Mucosa of descending colon (tissue), 3 donors: ENCODE measurements around the gene TCERG1L. TPM values are rescaled to one million over a fixed set of nuclear protein-coding genes. Genes with fewer than 3 reads are reported as not detected.

Experiments
- ATAC-seq: fragments of 200-7000 bp; cut with Tn5 transposase; one replicate; pipeline ENCODE4 v1.9.1; 2020; ENCODE audit warnings: mild to moderate bottlenecking, moderate library complexity
- DNase-seq, 3 donors: peaks; one replicate each; pipeline ENCODE4 v3.0.0-alpha.2; 2020
- H3K36me3 ChIP-seq: fragments of 200-600 bp; one replicate; pipeline ENCODE4 v1.8.0; 2021; ENCODE audit warnings: low read depth, mild to moderate bottlenecking
- H3K4me1 ChIP-seq: fragments of 200-600 bp; one replicate; pipeline ENCODE4 v1.8.0; 2021; ENCODE audit warnings: low read depth, mild to moderate bottlenecking
- H3K4me3 ChIP-seq: fragments of 200-600 bp; one replicate; pipeline ENCODE4 v1.8.0; 2021; ENCODE audit warnings: mild to moderate bottlenecking
- H3K9me3 ChIP-seq: fragments of 200-600 bp; one replicate; pipeline ENCODE4 v1.8.0; 2021; ENCODE audit warnings: mild to moderate bottlenecking
- intact Hi-C, 2 donors: fragments of 100-400 bp; cut with DNase I in 1 of 2; cut with micrococcal nuclease in 1 of 2; formaldehyde crosslinking; loops; one replicate each; pipeline versions ENCODE4 v1.11.0 to v1.11.1; 2022; cut with DNase I, micrococcal nuclease
- total RNA-seq, 3 donors: library from RNA; stranded (reverse); fragmentation: NEBNext Ultra II Directional in 2 of 3; extraction: Animal tissue kit (Norgen Biotek cat#: 25700) in 2 of 3; gene quantifications; one replicate each; pipeline versions ENCODE4 v1.2.1 to v1.2.4, GENCODE V29; 2021 to 2023
- TF ChIP-seq, protein P1 (sequence below): fragments of 200-600 bp; IDR thresholded peaks from one replicate; pipeline ENCODE4 v1.8.0; 2022; ENCODE audit warnings: antibody characterized with exemption, mild to moderate bottlenecking
- donor health status: DM: no; HTN: no; CAD: no; lungs with moderate emphysema.
- donor health status: DM: no; HTN: no; CAD: no.
- donor health status: DM: no; HTN: yes; CAD: no.

The TCERG1L gene
- total RNA-seq, 3 donors from 2014 or later = not detected

- Histone ChIP-seq H3K4me1 (no peaks in the 10 kb centered on the region), H3K4me3 (no peak overlapping the region), H3K36me3 (no peaks in the 10 kb centered on the region), H3K9me3 (no peaks in the 10 kb centered on the region)
- ATAC-seq (no peak), DNase-seq (no peak)
- TF ChIP-seq, protein P1, sequence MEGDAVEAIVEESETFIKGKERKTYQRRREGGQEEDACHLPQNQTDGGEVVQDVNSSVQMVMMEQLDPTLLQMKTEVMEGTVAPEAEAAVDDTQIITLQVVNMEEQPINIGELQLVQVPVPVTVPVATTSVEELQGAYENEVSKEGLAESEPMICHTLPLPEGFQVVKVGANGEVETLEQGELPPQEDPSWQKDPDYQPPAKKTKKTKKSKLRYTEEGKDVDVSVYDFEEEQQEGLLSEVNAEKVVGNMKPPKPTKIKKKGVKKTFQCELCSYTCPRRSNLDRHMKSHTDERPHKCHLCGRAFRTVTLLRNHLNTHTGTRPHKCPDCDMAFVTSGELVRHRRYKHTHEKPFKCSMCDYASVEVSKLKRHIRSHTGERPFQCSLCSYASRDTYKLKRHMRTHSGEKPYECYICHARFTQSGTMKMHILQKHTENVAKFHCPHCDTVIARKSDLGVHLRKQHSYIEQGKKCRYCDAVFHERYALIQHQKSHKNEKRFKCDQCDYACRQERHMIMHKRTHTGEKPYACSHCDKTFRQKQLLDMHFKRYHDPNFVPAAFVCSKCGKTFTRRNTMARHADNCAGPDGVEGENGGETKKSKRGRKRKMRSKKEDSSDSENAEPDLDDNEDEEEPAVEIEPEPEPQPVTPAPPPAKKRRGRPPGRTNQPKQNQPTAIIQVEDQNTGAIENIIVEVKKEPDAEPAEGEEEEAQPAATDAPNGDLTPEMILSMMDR = no peak
- intact Hi-C loops = no loop called here
These were observed 264.0 kb downstream of the TCERG1L start for GRCh38 chr10:131047501-131047900.

DNA sequence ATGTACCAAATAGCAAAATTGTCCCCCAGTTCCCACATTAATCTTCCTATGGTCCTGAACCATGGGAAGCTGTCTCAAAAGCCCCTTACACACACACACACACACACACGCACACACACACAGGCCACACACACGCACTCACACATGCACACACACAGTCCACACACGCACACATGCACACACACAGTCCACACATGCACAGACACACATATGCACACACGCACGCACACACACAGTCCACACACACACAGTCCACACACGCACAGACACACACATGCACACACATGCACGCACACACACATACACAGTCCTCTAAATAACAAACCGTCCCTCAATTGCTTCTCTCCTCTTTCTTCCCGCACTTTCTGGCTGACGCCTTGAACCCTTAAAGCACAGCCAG is 265.3 kb downstream of the TCERG1L start:
- TF ChIP-seq, protein P1 = no peak
- no peak for ATAC-seq
- H3K4me3 ChIP-seq = no peak overlapping the region
- H3K4me1 ChIP-seq = no peaks in the 10 kb centered on the region
- peaks cover 2% of the 10 kb centered on the region for H3K9me3 ChIP-seq
- intact Hi-C loops = no loop called here
- no peak for DNase-seq
- H3K36me3 ChIP-seq = no peaks in the 10 kb centered on the region

DNA sequence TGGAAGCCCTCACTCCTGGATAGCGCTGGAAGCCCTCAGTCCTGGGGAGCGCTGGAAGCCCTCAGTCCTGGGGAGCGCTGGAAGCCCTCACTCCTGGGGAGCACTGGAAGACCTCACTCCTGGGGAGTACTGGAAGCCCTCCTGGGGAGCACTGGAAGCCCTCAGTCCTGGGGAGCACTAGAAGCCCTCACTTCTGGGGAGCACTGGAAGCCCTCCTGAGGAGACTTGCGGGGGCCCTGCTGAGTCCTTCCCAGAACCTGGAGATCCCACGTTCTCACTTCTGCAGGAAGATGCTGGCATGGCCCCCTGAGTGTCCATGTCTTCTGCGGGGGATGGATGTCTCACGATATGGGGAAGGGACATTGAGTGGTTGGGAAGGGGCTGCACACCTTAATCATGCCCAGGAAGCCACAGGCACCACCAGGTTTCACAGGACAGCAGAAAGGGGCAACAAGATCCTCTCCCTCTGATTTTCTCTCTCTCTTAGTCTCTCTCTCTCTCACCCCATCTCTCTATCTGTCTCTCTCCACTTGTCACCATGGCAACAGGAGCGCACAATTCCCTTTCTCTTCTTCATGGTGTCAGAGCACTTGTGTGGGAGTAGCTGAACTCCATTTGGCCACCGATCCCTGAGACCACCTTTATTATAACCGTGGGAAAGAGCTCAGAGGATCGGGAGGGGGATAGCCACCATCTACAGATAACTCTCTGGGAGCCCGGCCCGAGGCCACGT is 267.0 kb downstream of the TCERG1L start:
- TF ChIP-seq, protein P1 = no peak
- Histone ChIP-seq H3K4me3 (no peak overlapping the region), H3K9me3 (peaks cover 2% of the 10 kb centered on the region), H3K4me1 (no peaks in the 10 kb centered on the region), H3K36me3 (no peaks in the 10 kb centered on the region)
- intact Hi-C loops = no loop called here
- ATAC-seq = no peak
- DNase-seq = no peak

- TF ChIP-seq, protein P1 = no peak
- H3K36me3 ChIP-seq = no peaks in the 10 kb centered on the region
- intact Hi-C loops = no loop called here
- DNase-seq (no peak), ATAC-seq (no peak)
- H3K9me3 ChIP-seq = peaks cover 2% of the 10 kb centered on the region
- H3K4me3 ChIP-seq = no peak overlapping the region
- no peaks in the 10 kb centered on the region for H3K4me1 ChIP-seq
These were observed 268.4 kb downstream of the TCERG1L start for GRCh38 chr10:131043039-131043691.
